Mononuclear cell (primary cell): ENCODE data around the gene PAPOLA. TPM values are rescaled to one million over a fixed set of nuclear protein-coding genes. Genes with fewer than 3 reads are reported as not detected.

Experiments
- H3K27me3 ChIP-seq: 2 replicates; pipeline ENCODE4 v1.6.0; 2011; ENCODE audit warnings: low read length, control low read depth; ENCODE audit not compliant: insufficient read depth
- H3K4me1 ChIP-seq: 2 replicates; pipeline ENCODE4 v1.5.1; 2011; ENCODE audit warnings: mild to moderate bottlenecking, low read length, control low read depth; ENCODE audit not compliant: insufficient read depth
- H3K4me3 ChIP-seq: 2 replicates; pipeline ENCODE4 v1.5.1; 2011; ENCODE audit warnings: mild to moderate bottlenecking, low read length, moderate library complexity
- H3K9me3 ChIP-seq: 2 replicates; pipeline ENCODE4 v1.5.1; 2011; ENCODE audit warnings: low read depth, mild to moderate bottlenecking, control low read depth, low read length
- total RNA-seq: library from RNA; depleted of rRNA; stranded (reverse); fragments of >200 nt; gene quantifications from one replicate; pipeline ENCODE4 v1.2.3, GENCODE V29; 2012

The PAPOLA gene
- total RNA-seq, 1 donor, result 168 TPM

DNA sequence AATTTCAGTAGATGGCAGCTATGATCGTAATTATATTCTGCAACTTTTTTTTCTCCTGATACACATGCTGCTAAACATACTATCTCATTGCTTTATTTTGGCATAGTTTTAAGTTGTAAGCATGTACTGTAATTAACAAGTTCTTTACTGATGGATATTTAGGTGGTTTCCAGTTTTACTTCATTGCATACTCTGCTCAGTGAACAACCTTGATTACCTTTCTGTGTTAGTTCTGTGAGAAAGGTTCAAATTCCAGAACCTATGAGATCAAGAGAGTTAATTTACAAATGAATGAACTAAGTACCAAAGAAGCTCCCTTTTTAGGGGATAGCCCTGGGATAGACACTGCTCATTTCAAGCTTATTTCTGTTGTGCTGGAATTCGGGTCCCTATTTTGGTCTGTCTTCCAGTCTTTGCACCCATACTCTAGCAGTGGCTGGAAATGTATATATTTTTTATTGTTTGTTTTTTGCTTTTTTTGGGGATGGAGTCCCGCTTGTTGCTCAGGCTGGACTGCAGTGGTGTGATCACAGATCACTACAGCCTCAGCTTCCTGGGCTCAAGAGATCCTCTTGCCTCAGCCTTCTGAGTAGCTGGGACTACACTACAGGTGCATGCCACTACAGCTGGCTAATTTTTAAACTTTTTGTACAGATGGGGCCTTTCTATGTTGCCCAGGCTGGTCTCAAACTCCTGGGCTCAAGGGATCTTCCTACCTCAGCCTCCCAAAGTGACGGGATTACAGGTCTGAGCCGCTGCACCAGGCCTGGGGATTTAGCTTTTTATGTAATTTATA is 10.6 kb downstream of the PAPOLA start:
- Histone ChIP-seq H3K27me3 (no peaks in the 10 kb centered on the region), H3K4me1 (peaks cover 50% of the 10 kb centered on the region), H3K4me3 (no peak overlapping the region), H3K9me3 (no peaks in the 10 kb centered on the region)

GRCh38 chr14:96514694-96515093 is 12.5 kb downstream of the PAPOLA start:
- H3K4me1 ChIP-seq, result peaks cover 53% of the 10 kb centered on the region
- no peak overlapping the region for H3K4me3 ChIP-seq
- H3K9me3 ChIP-seq, result no peaks in the 10 kb centered on the region
- H3K27me3 ChIP-seq, result no peaks in the 10 kb centered on the region

- peaks cover 47% of the 10 kb centered on the region for H3K4me1 ChIP-seq
- no peaks in the 10 kb centered on the region for H3K27me3 ChIP-seq
- H3K4me3 ChIP-seq, result no peak overlapping the region
- H3K9me3 ChIP-seq, result no peaks in the 10 kb centered on the region
These were observed 13.5 kb downstream of the PAPOLA start for GRCh38 chr14:96515731-96516130.

DNA sequence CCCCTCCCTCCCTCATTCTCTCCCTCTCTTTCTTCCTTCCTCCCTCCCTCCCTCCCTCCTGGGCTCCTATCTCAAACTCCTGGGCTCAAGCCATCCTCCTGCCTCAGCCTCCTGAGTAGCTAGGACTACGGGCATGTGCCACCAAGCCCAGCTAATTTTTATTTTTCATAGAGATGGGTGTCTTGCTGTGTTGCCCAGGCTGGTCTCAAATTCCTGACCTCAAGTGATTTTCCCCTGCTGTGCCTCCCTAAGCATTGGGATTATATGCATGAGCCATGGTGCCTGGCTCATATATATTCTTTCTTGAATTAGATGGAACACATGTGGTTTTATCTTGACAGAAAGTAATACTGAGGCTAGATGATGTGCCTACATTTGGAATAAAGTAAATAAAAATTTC is 14.2 kb downstream of the PAPOLA start:
- Histone ChIP-seq H3K4me3 (no peak overlapping the region), H3K27me3 (no peaks in the 10 kb centered on the region), H3K4me1 (peaks cover 44% of the 10 kb centered on the region), H3K9me3 (no peaks in the 10 kb centered on the region)

GRCh38 chr14:96519970-96520369 is 17.8 kb downstream of the PAPOLA start:
- no peaks in the 10 kb centered on the region for H3K9me3 ChIP-seq
- peaks cover 24% of the 10 kb centered on the region for H3K4me1 ChIP-seq
- H3K4me3 ChIP-seq, result no peak overlapping the region
- no peaks in the 10 kb centered on the region for H3K27me3 ChIP-seq

GRCh38 chr14:96525452-96525851 is 23.3 kb downstream of the PAPOLA start:
- no peaks in the 10 kb centered on the region for H3K9me3 ChIP-seq
- H3K4me3 ChIP-seq, result no peak overlapping the region
- no peaks in the 10 kb centered on the region for H3K4me1 ChIP-seq
- no peaks in the 10 kb centered on the region for H3K27me3 ChIP-seq

- H3K9me3 ChIP-seq, result no peaks in the 10 kb centered on the region
- no peaks in the 10 kb centered on the region for H3K4me1 ChIP-seq
- no peaks in the 10 kb centered on the region for H3K27me3 ChIP-seq
- H3K4me3 ChIP-seq, result no peak overlapping the region
These were observed 30.4 kb downstream of the PAPOLA start for GRCh38 chr14:96532632-96533031.

DNA sequence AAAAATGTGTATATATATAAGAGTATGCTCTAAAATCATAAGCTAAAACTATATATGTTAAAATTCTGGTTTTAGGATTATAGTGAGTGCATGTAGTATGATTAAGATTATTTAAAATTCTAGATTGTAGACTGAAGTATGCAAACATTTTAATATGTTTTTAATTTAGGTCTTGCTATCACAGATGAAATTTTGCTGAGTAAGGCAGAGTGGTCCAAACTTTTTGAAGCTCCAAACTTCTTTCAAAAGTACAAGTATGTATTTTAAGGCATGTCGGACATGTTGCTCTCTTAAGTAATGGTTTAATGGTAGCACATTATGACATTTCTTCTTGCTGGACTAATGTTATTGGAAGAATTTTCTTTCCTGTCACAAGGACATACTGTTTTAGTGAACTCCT is 34.6 kb downstream of the PAPOLA start:
- Histone ChIP-seq H3K4me3 (no peak overlapping the region), H3K9me3 (no peaks in the 10 kb centered on the region), H3K27me3 (no peaks in the 10 kb centered on the region), H3K4me1 (no peaks in the 10 kb centered on the region)

DNA sequence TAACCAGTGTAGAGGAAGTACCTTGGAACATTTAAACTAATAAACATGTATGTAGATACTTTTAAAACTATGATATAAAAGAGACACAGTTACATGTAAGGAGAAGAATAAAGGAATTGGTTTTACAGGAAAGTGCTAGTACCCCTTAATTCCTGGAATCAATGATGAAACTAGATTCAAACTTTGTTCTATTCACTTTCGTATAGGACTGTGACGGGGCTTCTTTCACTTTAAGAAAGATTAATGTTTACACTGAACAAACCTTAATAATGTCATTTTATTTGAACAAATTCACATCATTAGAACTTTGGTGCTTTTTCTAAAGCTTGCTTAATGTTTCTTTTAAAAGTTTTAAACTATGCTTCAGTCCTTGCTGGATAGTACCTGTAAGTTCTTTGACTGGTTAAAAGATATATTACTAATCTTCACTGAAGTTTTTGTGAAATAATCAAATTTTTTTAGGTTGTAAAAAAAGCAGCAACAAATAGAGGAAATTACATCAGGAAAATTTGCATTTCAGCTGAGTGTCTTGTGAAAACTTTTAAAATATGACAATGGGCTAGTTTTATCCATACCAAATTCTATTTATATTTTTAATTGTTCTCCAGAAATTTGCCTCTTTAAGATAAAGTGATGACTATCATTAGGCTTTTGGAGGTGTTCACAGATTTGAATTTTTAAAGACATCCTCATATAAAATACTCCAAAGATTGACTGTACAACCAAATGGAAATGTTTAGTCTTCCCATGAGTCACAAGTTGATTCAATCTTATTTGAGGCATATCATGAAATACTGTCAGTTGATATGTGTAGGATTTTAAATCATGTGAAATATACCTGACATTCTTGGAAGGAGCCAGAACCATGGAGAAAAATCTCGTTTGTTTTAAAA is 36.2 kb downstream of the PAPOLA start:
- Histone ChIP-seq H3K4me1 (no peaks in the 10 kb centered on the region), H3K27me3 (no peaks in the 10 kb centered on the region), H3K9me3 (no peaks in the 10 kb centered on the region), H3K4me3 (no peak overlapping the region)

GRCh38 chr14:96538990-96539317 is 36.8 kb downstream of the PAPOLA start:
- no peaks in the 10 kb centered on the region for H3K9me3 ChIP-seq
- H3K4me1 ChIP-seq, result no peaks in the 10 kb centered on the region
- H3K27me3 ChIP-seq, result no peaks in the 10 kb centered on the region
- no peak overlapping the region for H3K4me3 ChIP-seq

DNA sequence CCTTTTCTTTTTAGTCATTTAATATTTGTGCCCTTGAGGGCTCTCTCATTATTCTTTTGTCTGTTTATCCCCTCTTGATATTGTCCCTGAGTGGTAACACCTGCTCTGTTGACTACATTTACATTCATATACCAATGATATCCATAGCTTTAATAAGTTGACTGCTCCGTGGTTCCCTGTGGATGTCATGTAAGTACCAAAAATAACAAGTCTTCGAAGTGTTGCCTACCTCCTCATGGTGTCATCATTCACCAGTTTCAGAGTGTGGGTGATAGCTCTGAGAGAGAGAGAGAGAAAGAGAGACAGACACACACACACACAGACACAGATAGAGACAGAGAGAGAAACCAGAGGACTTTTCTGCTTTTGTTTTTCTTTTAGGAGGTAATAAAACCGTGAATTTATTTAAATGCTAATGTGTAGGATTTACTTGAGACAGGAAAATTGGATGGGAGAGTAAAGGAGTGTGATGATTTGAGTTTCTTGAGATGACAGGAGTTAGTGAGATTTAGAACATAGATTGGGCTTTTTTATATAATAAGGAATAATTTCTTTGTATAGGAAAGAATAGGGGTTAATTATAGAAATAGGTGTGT is 52.2 kb downstream of the PAPOLA start:
- H3K27me3 ChIP-seq, result no peaks in the 10 kb centered on the region
- no peaks in the 10 kb centered on the region for H3K4me1 ChIP-seq
- no peak overlapping the region for H3K4me3 ChIP-seq
- H3K9me3 ChIP-seq, result no peaks in the 10 kb centered on the region

- H3K4me1 ChIP-seq, result no peaks in the 10 kb centered on the region
- no peak overlapping the region for H3K4me3 ChIP-seq
- H3K9me3 ChIP-seq, result no peaks in the 10 kb centered on the region
- no peaks in the 10 kb centered on the region for H3K27me3 ChIP-seq
These were observed 57.4 kb downstream of the PAPOLA start for GRCh38 chr14:96559571-96559970.

- H3K4me1 ChIP-seq, result no peaks in the 10 kb centered on the region
- no peaks in the 10 kb centered on the region for H3K9me3 ChIP-seq
- no peaks in the 10 kb centered on the region for H3K27me3 ChIP-seq
- H3K4me3 ChIP-seq, result no peak overlapping the region
These were observed 62.2 kb downstream of the PAPOLA start for GRCh38 chr14:96564389-96564788.

GRCh38 chr14:96565811-96566210 is 63.6 kb downstream of the PAPOLA start:
- H3K27me3 ChIP-seq, result no peaks in the 10 kb centered on the region
- no peaks in the 10 kb centered on the region for H3K4me1 ChIP-seq
- no peaks in the 10 kb centered on the region for H3K9me3 ChIP-seq
- no peak overlapping the region for H3K4me3 ChIP-seq

DNA sequence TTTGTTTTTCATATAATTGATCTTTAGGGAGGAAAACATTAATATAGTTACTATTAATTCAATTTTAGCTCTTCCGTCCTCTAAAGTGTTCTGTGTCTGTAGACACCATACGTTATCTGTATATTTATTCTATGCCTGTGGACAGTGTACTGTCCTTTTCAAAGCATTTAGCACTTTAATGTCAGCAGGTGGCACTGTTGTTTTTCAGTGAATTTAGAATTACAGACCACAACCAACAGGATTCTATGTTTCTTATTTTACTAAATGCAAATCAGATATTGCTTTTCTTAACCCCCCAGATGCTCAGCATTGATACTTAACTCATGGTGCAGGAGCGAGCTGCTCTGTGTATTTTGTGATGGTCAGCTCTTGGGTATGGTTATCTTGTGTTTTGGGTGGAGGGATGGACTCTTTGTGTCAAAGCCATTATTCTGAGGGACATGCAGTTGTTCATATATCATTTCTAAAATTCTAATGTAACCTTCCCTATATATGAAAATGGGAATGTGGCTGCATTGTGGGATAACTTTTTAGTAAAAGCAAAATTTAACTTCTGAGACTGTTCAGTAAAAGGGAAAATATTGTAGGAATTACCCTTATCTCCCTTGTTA is 65.2 kb downstream of the PAPOLA start:
- Histone ChIP-seq H3K4me1 (no peaks in the 10 kb centered on the region), H3K9me3 (no peaks in the 10 kb centered on the region), H3K27me3 (no peaks in the 10 kb centered on the region), H3K4me3 (no peak overlapping the region)
